ENCODE measurements around the gene SVEP1. TPM values are rescaled to one million over a fixed set of nuclear protein-coding genes. Genes with fewer than 3 reads are reported as not detected.

Gene SVEP1
- total RNA-seq, 2 donors from 2014 or later: 0.07 to 0.10 TPM

DNA sequence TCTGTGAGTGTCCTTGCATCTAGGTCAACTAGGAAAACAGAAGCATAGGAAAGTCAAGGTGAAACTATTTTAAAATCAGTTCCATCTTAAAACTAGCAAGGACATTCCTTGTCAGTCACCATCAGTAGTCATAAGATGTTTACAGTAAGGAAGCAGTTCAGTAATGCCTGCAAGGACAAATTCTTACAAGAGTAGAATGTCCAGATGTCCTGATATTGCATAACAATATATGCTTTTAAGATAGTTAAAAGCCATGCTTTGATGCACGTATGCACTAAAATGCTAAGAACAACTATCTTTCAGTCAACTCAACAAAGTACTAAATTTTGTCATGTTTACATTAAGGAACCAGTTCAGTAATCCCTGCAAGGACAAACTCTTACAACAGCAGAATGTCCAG lies 11.3 kb upstream of the SVEP1 start:
- DNase-seq (ENCODE audit: low spot score in 2 of 2) (no peak), ATAC-seq (no peak)
- H3K36me3 Mint-ChIP-seq: peaks cover 5 to 7% of the 10 kb centered on the region in 2 donors
- H3K9me3 Mint-ChIP-seq: peaks cover 10 to 14% of the 10 kb centered on the region in 2 donors
- H3K27ac Mint-ChIP-seq: no peak overlapping the region

DNA sequence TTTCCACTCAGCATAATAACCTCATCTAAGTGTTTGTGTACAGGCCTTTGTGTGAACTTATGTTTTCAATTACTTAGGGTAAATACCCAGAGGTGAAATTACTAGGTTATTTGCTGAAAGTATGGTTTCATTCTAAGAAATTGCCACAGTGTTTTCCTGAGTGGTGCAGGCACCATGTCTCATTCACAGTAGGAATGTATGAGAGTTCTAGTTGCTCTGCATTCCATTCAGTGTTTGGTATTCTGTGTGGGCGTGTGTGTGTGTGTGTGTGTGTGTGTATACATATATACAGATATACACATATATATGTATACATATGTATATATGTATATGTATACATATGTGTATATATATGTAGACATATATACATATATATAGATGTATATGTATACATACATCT lies 8.8 kb upstream of the SVEP1 start:
- Mint-ChIP-seq H3K36me3 (peaks cover 5 to 7% of the 10 kb centered on the region in 2 donors), H3K27ac (no peak overlapping the region), H3K9me3 (peaks cover 10 to 14% of the 10 kb centered on the region in 2 donors)
- ATAC-seq (no peak), DNase-seq (ENCODE audit: low spot score in 2 of 2) (no peak)

- ATAC-seq: no peak
- Mint-ChIP-seq H3K27ac (no peak overlapping the region), H3K9me3 (peaks cover 7 to 10% of the 10 kb centered on the region in 2 donors), H3K36me3 (peaks cover 0 to 18% of the 10 kb centered on the region in 2 donors)
- DNase-seq (ENCODE audit: low spot score in 2 of 2): no peak
These were observed 3.7 kb upstream of the SVEP1 start for GRCh38 chr9:110583237-110583636.

- Mint-ChIP-seq H3K27ac (no peak overlapping the region), H3K36me3 (peaks cover 0 to 18% of the 10 kb centered on the region in 2 donors), H3K9me3 (peaks cover 6 to 7% of the 10 kb centered on the region in 2 donors)
- DNase-seq (ENCODE audit: low spot score in 2 of 2) (no peak), ATAC-seq (no peak)
These were observed 2.6 kb upstream of the SVEP1 start for GRCh38 chr9:110582156-110582555.

DNA sequence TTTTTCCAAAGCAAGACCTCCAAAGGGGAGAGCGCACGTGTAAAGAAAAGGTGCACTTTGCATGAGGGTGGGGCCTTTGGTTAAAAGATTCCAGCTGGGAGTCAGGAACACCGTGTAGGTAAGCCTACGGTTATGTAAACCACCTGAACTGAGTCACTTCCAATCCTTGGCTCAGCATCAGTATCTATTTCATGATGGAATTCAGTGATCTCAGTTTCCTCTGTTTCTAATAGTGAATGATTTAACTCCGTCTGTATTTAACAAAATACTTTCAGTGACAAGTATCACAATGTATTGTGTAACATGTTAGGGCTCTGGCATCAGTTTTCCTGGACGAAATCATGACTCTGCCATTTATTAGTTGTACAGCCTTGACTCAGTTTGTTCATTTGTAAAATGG lies 1.3 kb upstream of the SVEP1 start:
- DNase-seq (ENCODE audit: low spot score in 2 of 2) (no peak), ATAC-seq (no peak)
- Mint-ChIP-seq H3K27ac (no peak overlapping the region), H3K9me3 (no peaks in the 10 kb centered on the region), H3K36me3 (peaks cover 0 to 18% of the 10 kb centered on the region in 2 donors)

DNA sequence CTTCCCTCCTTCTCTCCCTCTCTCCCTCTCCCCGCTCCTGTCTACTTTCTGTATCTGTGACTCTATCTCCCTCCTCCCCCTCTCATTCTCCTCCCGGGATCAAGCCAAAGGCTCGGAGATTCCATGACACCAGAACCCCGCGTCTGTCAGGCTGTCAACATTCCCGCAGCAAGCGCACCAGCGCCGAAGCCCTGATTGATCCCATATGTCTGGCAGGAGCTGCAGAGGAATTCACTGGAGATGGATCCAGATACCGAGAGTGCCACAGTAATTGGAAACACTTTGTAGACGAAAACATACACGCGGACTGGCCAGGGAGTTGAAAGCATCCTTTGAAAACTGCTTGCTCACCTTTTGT lies 300 bp upstream of the SVEP1 start:
- Mint-ChIP-seq H3K27ac (no peak overlapping the region), H3K9me3 (no peaks in the 10 kb centered on the region), H3K36me3 (peaks cover 0 to 18% of the 10 kb centered on the region in 2 donors)
- ATAC-seq: no peak
- DNase-seq (ENCODE audit: low spot score in 2 of 2): no peak

GRCh38 chr9:110578575-110579033 lies 937 bp downstream of the SVEP1 start:
- Mint-ChIP-seq H3K36me3 (peaks cover 0 to 18% of the 10 kb centered on the region in 2 donors), H3K9me3 (no peaks in the 10 kb centered on the region), H3K27ac (no peak overlapping the region)
- DNase-seq (ENCODE audit: low spot score in 2 of 2) (no peak), ATAC-seq (no peak)

DNA sequence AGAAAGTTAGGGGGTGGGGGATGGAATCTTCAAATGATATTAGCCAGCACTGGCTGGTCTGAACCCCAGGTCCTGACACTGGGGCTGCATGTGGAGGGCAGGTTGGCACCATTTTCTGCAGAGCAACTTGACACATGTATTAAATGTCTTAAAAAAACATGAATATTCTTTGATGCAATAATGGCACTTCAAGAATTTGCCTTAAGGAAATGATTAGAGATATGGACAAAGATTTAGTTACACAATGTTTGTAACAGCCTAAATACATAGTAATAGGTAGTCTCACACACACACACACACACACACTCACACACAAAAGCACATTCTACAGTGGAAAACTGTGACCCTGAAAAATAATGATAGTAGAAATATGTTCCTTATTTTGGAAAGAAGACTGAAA lies 3.6 kb downstream of the SVEP1 start:
- Mint-ChIP-seq H3K36me3 (peaks cover 0 to 18% of the 10 kb centered on the region in 2 donors), H3K27ac (no peak overlapping the region), H3K9me3 (no peaks in the 10 kb centered on the region)
- no peak for DNase-seq (ENCODE audit: low spot score in 2 of 2)
- ATAC-seq: no peak

- DNase-seq (ENCODE audit: low spot score in 2 of 2): no peak
- Mint-ChIP-seq H3K9me3 (no peaks in the 10 kb centered on the region), H3K27ac (no peak overlapping the region), H3K36me3 (peaks cover 0 to 12% of the 10 kb centered on the region in 2 donors)
- no peak for ATAC-seq
These were observed 4.4 kb downstream of the SVEP1 start for GRCh38 chr9:110575169-110575568.

DNA sequence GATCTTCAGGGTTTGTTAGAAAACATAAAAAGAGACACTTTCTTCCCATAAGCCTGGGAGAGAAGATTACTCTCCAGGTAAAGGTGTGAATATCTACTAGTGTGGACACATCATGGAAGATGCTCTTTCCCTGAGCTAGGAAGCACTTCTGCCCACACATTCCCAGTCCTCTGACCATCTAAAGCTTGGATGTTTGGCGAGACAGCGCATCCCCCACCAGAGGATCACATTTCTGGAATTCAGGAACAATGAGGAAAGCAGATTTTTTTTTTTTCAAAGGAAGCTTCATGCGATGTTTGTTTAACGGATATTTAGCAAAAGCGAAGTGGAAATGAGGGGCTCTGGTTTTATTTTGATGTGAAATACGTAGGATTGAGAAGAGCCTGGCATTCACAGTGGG lies 6.2 kb downstream of the SVEP1 start:
- no peak overlapping the region for H3K27ac Mint-ChIP-seq
- H3K9me3 Mint-ChIP-seq: no peaks in the 10 kb centered on the region
- DNase-seq (ENCODE audit: low spot score in 2 of 2) (no peak), ATAC-seq (no peak)
- no peaks in the 10 kb centered on the region for H3K36me3 Mint-ChIP-seq

DNA sequence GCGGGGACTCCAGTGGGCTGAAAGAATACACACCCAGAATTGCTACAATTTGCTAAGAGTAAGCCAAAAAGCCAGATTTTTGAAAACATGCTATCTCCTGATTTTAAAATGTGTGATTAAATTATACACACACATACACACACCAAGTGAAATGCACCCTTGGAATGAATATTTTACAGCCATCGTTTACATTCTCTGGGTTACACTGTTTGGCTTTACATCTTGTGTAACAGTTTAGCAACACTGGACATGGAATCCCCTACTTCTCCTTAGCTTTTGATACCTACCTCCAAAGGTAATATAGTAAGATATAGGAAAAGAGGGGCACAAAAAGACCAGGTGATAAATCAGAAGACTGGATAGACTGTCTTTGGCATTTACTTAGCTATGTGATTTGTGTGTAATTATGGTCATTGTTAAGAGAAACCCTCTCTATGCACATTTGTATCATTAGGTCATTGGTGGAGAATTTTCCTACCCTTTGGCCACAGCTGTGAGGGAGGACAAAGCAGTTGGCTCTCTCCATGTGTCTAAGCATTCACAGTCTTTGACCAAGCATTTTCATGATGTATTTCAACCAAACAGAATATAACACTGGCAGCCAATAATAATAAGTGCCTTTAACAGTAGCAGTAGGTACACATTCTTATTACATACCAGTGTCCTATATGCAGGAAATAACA lies 7.6 kb downstream of the SVEP1 start:
- no peaks in the 10 kb centered on the region for H3K36me3 Mint-ChIP-seq
- no peaks in the 10 kb centered on the region for H3K9me3 Mint-ChIP-seq
- no peak for DNase-seq (ENCODE audit: low spot score in 2 of 2)
- H3K27ac Mint-ChIP-seq: no peak overlapping the region
- no peak for ATAC-seq

DNA sequence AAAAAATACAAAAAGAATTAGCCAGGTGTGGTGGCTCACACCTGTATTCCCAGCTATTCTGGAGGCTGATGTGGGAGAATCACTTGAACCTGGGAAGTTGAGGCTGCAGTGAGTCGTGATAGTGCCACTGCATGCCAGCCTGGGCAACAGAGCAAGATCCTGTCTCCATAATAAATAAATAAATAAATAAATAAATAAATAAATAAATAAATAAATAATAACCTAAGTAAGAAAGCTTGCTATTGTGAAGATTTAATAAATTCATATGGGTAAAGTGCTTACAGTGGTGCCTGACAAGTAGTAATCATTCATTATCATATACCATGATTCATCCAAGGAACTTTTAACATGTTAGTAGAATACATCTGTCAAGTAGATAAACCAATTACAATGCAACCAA lies 13.4 kb downstream of the SVEP1 start:
- H3K9me3 Mint-ChIP-seq: no peaks in the 10 kb centered on the region
- H3K27ac Mint-ChIP-seq: no peak overlapping the region
- ATAC-seq (no peak), DNase-seq (ENCODE audit: low spot score in 2 of 2) (no peak)
- H3K36me3 Mint-ChIP-seq: no peaks in the 10 kb centered on the region

DNA sequence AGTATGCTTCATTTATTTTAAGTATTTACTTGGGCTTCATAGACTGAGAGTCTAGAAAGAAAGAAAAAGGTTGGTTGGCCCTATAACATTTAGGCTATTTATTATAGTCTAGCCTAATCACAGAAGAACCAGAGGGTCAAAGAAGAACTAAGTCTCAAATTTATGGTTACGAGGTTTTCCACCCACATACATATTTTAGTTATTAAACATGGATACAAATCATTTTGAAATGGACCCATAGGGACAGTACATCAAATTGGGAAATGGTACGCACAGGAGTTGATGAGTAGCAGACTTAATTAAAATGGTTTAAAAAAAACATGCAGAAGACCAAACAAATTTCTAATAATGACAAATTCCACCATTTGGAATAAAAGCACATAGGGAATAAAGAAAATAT lies 17.7 kb downstream of the SVEP1 start:
- DNase-seq (ENCODE audit: low spot score in 2 of 2) (no peak), ATAC-seq (no peak)
- no peak overlapping the region for H3K27ac Mint-ChIP-seq
- no peaks in the 10 kb centered on the region for H3K36me3 Mint-ChIP-seq
- H3K9me3 Mint-ChIP-seq: no peaks in the 10 kb centered on the region

DNA sequence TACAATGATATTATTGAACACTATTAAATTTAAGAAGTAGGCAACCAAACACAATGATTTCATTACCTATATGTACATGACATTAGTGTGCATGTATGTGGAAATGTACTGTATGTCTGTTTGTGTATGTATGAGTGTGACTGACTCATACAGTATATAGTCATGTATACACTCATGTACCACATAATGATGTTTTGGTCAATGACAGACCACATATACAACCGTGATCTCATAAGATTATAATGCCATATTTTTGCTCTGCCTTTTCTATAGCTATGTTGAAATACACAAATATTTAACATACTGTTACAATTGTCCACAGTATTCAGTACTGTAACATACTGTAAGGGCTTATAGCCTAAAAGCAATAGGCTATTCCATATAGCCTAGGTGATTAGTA lies 19.7 kb downstream of the SVEP1 start:
- H3K27ac Mint-ChIP-seq: no peak overlapping the region
- no peak for ATAC-seq
- no peaks in the 10 kb centered on the region for H3K9me3 Mint-ChIP-seq
- no peaks in the 10 kb centered on the region for H3K36me3 Mint-ChIP-seq
- DNase-seq (ENCODE audit: low spot score in 2 of 2): no peak

DNA sequence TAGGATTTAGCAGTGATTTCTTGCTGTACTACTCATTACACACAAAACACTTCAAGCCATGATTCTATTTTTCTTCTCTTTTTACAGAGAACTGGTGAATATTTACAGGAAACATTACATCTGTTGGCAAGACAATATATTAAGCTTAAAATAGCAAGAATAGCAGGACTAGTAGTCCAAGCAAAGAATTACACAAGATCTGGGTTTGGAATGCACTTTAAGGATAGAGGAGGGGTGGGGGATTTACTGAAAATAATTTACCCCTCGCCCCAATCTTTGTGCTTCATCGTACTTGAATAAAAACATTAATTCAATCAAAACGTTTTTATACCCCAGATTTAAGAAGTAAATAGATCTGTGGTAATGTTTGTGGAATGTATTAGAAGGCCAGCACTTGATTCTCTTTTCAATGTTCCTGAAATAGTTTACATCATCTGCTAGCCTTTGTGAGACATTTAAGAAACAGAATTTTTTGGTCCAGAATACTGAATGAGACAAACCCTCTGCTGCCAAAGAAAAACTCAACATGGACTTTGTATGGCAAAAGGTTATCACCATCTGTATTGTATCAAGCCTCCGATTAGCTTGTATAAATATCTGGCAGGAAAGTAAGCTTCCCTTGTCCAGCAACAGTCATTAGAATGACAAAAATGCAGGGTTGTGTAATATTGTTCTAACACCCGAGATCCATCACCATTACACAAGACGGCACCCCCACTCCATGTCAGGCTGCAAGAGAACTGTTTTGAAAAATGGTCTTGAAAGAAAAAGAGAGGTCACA lies 23.8 kb downstream of the SVEP1 start:
- no peaks in the 10 kb centered on the region for H3K36me3 Mint-ChIP-seq
- ATAC-seq (no peak), DNase-seq (ENCODE audit: low spot score in 2 of 2) (no peak)
- no peaks in the 10 kb centered on the region for H3K9me3 Mint-ChIP-seq
- no peak overlapping the region for H3K27ac Mint-ChIP-seq

GRCh38 chr9:110546411-110546871 lies 33.1 kb downstream of the SVEP1 start:
- Mint-ChIP-seq H3K27ac (no peak overlapping the region), H3K9me3 (no peaks in the 10 kb centered on the region), H3K36me3 (no peaks in the 10 kb centered on the region)
- DNase-seq (ENCODE audit: low spot score in 2 of 2): no peak
- no peak for ATAC-seq

DNA sequence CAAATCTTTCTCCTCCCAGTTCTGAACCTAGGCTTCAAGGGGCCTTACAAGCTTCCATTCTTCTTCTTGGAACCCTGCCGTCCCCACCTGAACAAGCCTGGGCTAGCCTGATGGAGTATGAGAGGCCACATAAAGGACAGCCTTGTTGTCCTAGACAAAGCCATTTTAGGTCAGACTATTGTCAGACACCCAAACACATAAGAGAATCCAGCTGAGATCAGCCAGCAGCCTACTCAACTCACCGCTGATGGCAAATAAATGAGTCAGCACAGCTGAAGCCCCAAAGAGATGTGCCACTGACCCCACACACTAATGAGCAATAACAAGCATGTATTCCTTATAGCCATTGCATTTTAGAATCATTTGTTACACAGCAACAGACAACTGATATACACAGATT lies 33.8 kb downstream of the SVEP1 start:
- no peaks in the 10 kb centered on the region for H3K9me3 Mint-ChIP-seq
- ATAC-seq: no peak
- H3K27ac Mint-ChIP-seq: no peak overlapping the region

DNA sequence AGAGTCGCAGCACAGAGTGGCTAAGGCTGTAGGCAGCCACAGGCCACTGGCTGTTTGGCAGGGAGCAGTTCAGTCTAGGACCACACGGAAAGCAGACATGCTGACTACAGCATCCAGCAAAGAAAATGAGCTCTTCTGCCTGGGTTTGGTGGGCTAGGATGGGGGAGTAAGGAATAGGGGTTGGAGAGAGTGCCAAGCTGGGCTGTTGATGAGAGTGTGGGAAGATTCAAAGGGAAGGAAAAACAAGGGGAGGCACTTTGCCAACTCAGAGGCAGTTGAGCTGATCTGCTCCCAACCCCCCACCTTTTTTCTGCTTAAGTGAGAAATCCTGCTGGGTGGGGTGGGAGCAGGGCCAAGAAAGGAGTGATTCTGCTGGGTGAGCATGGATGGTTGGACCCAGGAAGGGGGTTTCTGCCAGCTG lies 35.9 kb downstream of the SVEP1 start:
- Mint-ChIP-seq H3K27ac (no peak overlapping the region), H3K9me3 (no peaks in the 10 kb centered on the region), H3K36me3 (no peaks in the 10 kb centered on the region)
- no peak for ATAC-seq
- no peak for DNase-seq (ENCODE audit: low spot score in 2 of 2)

More for the DNA sequence above, 33.8 kb downstream of the SVEP1 start:
- DNase-seq (ENCODE audit: low spot score in 2 of 2): no peak
- no peaks in the 10 kb centered on the region for H3K36me3 Mint-ChIP-seq
